GM08714 (cell line): Measurements from ENCODE around the gene SORCS2.

ENCODE experiments used
- H3K4me3 ChIP-seq: fragments of 200-500 bp; sonication (Bioruptor generic); 2 replicates; pipeline ENCODE4 v1.5.1; 2014; ENCODE audit warnings: mild to moderate bottlenecking, low read length, inconsistent platforms
- ZNF274 ChIP-seq: IDR thresholded peaks from 2 replicates; pipeline ENCODE4 v1.6.1; 2012; ENCODE audit warnings: mild to moderate bottlenecking, low read depth, low read length

Gene SORCS2

DNA sequence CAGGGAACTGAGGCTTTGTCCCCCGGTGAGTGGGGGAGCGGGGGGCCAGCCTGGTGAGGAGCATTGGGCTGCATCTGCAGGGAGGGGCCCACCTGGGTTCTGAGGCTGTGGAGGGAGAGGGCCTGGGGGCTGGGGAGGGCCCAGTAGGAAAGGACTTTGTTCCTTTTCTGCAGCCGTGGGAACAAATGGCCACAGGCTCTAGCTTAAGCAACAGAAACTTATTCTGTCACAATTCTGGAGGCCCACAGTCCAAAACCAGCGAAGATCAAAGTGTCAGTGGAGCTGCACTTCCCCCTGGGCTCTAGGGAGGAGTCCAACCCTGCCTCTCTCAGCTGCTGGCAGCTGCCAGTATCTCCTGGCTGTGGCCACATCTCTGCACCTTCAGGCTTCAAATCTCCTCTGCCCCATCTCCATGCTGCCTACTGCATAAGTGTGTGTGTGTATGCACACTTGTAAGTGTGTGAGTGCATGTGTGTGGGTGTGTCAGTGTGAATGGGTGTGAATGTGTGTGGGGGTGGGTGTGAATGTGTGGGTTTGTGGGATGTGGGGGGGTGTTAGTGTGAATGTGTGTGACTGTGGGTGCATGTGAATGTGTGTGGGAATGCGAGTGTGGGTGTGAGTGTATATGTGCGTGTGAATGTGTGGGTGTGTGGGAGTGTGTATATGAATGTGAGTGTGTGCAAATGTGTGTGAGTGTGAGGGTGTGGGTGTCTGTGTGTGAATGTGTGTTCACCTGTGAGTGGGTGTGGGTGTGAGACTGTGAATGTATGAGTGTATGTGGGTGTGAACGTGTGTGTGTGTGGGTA lies 446.8 kb downstream of the SORCS2 start:
- TF ChIP-seq ZNF274, result no peak
- no peak overlapping the region for H3K4me3 ChIP-seq

DNA sequence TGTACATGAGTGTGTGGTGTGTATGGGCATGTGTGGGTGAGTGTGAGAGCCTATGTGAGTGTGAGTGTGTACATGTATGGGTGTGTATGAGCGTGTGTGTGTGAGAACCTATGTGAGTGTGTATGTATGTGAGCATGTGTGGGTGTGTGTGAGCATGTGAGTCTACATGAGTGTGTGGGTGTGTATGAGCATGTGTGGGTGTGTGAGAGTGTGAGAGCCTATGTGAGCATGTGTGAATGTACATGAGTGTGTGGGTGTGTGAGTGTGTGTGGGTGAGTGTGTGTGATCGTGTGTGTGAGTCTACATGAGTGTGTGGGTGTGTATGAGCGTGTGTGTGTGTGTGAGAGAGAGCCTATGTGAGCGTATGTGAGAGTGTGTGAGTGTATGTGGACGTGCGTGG lies 447.8 kb downstream of the SORCS2 start:
- TF ChIP-seq ZNF274, result no peak

DNA sequence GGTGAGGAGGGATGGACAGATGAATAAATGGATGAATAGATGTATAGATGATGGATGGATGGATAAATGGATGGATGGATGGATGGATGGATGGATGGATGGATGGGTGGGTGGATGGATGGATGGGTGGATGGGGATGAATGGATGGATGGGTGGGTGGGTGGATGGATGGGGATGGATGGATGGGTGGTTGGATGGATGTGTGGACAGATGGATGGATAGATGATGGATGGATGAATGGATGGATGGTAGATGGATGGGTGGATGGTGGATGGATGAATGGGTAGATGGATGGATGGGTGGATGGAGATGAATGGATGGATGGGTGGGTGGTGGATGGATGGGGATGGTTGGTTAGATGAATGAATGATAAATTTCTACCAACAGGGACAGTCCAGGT lies 449.4 kb downstream of the SORCS2 start:
- no peak for TF ChIP-seq ZNF274
- H3K4me3 ChIP-seq, result no peak overlapping the region

More for the DNA sequence above, 447.8 kb downstream of the SORCS2 start:
- H3K4me3 ChIP-seq, result no peak overlapping the region

DNA sequence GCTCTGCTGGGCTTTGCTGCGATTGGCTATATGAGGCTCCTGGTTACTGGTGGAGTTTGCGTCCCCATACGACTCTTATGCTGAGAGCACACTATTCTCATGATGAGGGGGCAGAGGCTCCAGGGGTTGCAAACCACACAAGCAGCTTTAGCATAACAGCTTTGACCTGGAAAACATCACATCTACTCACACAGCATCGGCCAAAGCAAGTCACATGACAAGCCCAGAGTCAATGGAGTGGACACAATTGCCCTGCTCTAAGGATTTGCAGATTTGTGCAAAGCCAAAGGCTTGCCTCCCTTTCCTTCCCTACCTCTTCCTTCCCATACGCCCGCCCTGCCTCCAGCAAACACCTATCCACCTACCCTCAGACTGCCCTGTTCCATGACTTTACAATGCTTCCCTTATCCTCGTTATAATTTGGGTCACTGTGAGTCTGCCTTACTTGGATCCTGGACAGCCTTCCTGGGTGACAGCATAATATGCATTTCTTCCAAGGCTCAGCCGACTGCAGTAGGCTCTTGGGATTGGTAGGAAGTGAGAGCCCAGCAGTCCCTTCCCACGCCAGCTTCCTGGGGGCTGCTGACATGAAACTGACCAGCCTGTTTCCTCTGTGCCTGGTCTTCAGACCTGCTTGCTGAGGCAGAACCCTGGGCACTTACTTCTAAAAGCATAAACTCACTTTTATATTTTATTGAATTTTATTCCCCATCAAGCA lies 450.6 kb downstream of the SORCS2 start:
- no peak overlapping the region for H3K4me3 ChIP-seq
- no peak for TF ChIP-seq ZNF274

DNA sequence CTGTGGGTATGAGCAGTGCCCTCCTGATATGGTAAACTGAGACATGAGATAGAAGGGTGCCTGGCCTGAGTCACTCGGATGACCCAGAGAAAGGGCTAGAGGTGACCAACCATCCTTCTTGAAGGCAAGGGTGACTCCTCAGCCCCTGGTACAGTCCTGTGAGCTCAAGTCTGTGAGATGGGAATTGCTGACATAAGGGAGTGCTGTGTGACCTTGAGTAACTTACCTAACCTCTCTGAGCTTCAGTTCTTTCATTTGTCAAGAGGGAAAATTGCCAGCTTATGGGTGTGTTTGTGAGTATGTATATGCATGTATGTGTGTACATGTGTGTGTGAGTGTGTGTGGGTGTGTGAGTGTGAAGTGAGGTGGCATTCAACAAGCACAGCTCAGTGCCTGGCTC lies 452.8 kb downstream of the SORCS2 start:
- TF ChIP-seq ZNF274, result no peak
- H3K4me3 ChIP-seq, result no peak overlapping the region

DNA sequence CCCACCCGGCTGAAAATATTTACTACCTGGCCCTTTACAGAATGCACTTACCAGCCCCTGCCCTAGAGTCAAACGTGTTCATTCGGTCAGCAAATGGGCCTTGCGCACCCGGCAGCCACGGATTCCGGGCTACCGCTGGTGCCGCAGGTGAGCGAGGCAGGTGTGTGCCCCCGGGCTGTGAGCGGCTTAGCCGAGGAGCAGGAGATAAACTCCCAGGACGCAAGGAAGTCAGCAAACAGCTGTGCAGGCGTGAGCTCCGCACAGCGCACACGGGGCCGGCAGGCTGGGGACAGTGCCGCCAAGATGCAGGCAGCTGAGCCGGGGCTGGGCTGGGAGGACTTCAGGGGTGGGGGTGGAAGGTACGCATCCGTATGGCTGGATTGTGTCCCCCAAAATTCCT lies 453.6 kb downstream of the SORCS2 start:
- TF ChIP-seq ZNF274, result no peak
- no peak overlapping the region for H3K4me3 ChIP-seq

DNA sequence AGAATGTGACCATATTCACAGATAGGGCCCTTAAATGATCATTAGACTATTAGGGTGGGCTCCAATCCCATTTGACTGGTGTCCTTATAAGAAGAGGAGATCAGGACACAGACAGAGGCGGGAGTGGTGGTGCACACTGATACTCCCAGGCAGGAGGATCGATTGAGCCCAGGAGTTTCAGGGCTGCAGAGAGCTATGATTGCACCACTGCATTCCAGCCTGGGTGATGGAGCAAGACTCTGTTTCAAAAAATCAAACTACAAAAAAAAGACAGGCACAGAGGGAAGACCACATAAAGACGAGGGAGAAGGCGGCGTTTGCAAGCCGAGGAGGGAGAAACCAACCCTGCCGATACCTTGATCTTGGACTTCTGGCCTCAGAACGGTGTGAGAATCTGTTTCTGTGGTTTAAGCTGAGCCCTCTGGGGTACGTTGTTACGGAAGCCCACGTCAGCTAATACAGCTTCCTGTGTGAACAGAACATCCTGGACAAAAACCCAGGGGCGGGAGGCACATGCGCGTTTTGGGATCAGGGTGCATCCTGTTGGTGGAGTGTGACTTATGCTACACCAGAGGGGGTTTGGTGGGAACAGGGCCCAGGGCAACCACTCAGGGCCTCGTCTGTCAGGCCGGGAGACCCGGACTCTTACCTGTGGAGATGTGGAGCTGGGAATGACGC lies 454.2 kb downstream of the SORCS2 start:
- no peak overlapping the region for H3K4me3 ChIP-seq
- no peak for TF ChIP-seq ZNF274

DNA sequence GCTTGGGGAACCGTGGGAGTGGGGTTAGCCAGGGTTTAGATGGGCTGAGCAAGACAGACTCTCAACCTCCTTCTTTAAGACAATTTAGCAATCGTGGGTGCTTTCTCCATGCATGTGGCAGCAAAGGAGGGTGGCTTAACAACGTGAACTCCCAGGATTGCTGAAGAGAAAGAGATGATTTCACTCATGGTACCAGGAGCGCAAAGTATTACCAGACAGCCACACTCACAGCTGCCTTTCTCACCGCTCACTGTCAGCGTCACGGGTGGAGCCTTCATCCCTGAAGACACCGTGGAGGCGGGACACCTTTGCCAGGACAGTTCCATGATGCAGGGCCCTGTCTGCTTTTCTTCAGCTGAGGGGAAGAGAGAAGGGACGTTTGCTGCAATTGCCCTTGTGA lies 454.8 kb downstream of the SORCS2 start:
- TF ChIP-seq ZNF274, result no peak
- no peak overlapping the region for H3K4me3 ChIP-seq

DNA sequence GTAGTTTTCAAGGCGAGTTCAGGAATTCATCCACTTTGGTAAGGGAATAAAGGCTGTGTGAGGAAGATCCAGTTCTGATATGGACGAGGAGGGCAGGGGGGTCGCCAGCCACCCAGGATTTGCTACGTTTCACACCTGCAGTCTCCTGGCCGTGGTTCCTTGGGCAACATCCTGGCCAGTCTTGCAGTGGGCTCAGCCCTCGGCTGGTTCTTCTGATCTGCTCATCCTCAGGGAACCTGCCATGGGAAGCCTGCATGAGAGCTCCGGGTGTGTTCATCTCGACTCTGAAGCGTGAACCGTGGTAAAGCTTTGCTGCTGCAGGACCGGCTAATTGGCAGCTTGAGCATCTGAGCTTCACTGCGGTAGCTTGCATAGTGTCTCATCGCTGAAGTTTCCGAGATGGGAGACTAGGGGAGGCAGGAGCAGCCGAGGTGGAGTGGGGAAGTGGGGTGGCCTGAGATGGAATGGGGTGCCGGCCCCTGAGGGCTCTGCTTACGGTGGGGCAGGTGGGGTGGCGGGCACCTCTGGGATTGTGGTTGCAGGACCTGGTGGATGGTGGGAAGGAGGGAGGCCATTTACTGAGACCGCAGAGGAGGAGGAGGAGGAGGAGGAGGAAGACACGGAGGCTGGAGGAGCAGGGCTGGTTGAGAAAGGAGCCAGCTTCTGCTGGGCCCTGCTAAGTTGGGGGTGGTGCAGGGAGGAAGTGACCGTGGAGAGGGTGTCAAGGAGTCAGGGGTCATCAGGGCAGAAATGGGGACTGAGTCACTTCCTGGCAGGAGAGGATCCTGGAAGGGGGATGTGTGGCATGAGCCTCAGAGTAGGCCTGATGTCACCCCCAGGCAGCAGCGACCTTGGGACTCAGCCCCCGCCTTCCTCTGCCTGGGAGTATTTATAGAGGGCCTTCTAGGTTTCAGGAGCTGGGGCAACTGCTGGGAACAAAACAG lies 455.5 kb downstream of the SORCS2 start:
- TF ChIP-seq ZNF274, result no peak
- no peak overlapping the region for H3K4me3 ChIP-seq

DNA sequence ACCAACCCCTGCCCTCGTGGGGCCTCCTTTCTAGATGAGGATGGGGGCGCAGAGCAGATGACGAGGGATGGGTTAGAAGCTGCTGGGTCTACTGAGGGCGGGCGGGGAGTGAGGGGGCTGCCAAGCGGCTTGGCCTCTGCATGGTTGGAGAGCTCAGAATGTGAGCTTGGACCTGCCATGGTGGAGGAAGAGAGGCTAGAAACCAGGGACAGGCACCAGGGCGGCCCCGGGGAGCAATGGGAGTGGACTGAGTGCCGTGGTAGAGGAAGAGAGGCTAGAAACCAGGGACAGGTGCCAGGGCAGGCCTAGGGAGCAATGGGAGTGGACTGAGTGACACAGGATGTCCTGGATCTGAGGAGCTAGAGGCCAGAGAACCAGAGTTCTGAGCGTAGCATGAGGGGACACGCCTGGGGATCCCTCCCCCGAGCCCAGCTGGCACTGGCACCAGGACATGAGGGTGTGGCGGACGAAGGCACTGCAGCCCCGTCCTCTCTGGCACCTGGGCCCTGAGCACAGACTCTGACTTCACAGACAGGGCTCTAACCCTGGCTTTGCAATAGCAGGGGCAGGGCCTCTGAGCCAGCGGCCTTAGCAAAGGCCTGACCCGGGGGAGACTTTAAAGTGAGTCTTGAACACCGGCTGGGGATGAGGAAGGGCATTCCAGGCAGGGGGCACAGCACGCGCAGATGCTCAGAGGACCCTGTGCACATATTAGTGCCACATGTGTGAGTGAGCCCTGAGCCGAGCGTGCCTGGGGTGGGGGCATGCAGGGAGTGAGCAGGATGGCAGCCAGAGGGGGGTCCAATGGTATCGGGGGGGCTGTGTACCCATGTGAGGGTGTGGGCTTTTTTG lies 456.4 kb downstream of the SORCS2 start:
- no peak for TF ChIP-seq ZNF274
- no peak overlapping the region for H3K4me3 ChIP-seq

DNA sequence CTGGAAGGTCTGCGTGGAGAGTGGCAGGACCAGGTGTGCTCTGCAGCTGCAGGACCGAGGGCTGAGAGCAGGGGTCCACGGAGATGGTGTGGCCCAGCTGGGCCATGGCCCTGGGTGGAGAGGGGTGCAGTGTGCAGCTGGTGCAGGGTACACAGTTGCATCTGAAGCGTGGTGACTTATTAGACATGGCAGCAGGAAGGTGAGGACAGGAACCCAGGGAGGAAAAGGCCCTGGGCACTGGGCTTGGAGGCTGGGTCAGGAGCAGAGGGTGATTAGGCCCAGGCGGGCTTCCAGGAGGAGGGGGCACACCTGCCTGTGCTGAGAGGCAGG lies 457.0 kb downstream of the SORCS2 start:
- H3K4me3 ChIP-seq, result no peak overlapping the region
- TF ChIP-seq ZNF274, result no peak

DNA sequence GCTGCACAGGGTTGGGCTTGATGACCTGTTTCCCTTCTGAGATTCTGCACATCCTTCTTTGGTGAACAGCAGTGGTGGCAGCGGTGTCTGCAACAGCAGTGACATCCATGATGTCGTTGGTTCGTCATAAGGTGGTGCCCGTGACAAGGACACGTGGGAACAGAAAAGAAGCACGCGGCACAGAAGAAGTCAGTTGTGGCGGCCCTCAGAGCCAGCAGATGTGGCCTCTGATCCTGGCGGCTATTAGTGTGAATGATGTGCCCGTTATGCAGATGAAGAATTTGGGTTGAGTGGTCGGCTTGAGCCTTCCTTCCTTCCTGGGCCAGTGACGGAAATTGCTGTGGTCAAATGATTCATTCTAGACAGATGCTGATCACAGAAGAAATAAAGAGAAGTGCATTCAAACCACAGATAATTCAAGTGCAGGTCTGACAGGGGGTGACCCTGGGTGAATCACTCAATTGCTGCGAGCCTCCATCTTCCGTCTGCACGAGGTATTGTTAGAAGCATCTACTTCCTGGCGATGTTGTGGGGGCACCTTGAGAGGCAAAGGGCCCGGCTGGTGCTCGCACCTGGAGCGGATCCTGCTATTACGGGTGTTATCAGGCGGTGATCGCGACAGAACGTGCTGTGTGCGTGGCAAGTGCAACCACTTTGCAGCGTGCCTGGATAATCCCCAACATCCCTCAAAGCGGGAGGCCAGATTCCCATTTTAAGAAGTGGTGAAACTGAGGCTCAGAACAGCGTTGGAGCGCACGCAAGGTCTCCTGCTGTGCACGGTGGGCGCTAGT lies 457.6 kb downstream of the SORCS2 start:
- no peak overlapping the region for H3K4me3 ChIP-seq
- TF ChIP-seq ZNF274, result no peak
